HG03432 (cell line): ENCODE results near the gene SLCO1B1.

Experiments
- ATAC-seq: cut with Tn5 transposase; IDR thresholded peaks from one replicate; pipeline ENCODE4 v1.9.1; 2021; ENCODE audit warnings: mild to moderate bottlenecking, moderate library complexity; ENCODE audit not compliant: unreplicated experiment

The SLCO1B1 gene

DNA sequence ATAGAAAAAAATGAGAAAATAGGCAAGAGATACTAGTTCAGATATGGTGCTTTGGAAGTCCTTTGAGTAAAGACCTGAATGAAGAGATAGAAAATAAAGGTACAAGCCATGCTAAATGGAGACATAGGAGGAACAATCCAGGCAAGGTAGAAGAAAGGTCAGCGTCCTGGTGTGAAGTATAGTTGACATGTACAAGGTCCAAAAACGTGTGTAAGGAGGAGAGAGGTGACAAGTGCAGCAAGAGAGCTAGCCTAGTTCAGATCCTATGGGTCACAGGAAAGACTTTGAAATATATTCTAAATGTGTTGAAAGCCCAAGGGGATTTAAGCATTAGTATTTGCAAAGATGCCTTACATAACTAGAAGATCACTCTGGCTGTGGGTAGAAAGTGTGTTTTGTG is 88.2 kb downstream of the SLCO1B1 start:
- ATAC-seq = no peak

- no peak for ATAC-seq
Observed at GRCh38 chr12:21220266-21220665, 89.3 kb downstream of the SLCO1B1 start.

GRCh38 chr12:21221072-21221471 is 90.1 kb downstream of the SLCO1B1 start:
- no peak for ATAC-seq

- no peak for ATAC-seq
Observed at GRCh38 chr12:21221778-21222177, 90.8 kb downstream of the SLCO1B1 start.

DNA sequence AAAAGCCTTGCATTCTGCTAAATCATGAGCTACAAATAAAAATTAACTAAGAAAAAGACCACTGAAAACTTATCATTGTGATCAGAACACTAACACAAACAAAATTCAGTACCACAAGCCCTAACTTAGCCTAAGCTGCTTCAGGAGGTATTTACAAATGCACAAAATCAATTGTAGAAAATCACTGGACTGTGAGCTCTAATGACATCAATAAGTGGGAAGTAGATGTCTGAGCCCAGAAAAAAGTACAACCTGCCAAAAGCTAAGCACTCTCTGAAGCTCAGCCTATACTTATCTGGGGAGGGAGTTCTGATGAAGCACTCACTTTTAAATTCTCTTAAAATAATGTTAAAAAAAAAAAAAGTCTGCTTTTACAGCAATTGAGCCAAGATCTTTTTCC is 92.9 kb downstream of the SLCO1B1 start:
- no peak for ATAC-seq

- no peak for ATAC-seq
Observed at GRCh38 chr12:21234395-21234794, 103.4 kb downstream of the SLCO1B1 start.

GRCh38 chr12:21239866-21240265 is 108.9 kb downstream of the SLCO1B1 start:
- ATAC-seq = no peak

- no peak for ATAC-seq
Observed at GRCh38 chr12:21248679-21249078, 117.7 kb downstream of the SLCO1B1 start.

- no peak for ATAC-seq
Observed at GRCh38 chr12:21252070-21252469, 121.1 kb downstream of the SLCO1B1 start.

GRCh38 chr12:21257172-21257571 is 126.2 kb downstream of the SLCO1B1 start:
- ATAC-seq = no peak

- no peak for ATAC-seq
Observed at GRCh38 chr12:21264232-21264631, 133.2 kb downstream of the SLCO1B1 start.

DNA sequence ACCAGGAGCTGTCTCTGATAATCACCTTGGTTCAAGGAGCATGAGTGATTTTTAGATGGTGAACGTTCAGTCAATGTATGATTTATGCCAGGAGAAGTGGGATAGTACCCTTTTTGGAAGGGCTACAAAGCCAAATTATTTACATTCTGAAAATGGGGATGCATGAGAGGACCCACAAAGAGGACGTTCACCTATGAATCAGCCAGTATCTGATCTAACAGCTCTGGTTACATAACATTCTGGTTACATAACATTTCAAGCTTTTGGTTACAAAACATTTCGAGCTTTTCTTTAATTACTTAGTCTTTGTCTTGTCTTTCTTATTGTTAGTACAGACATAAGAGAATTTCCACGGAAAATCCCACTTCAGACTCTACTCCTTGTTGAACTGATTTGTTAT is 134.9 kb downstream of the SLCO1B1 start:
- ATAC-seq = no peak

GRCh38 chr12:21276826-21277225 is 145.8 kb downstream of the SLCO1B1 start:
- ATAC-seq = no peak
